CD14-positive monocyte (primary cell): ENCODE measurements around the gene DIPK1C. TPM values are rescaled to one million over a fixed set of nuclear protein-coding genes. Genes with fewer than 3 reads are reported as not detected.

Source experiments
- DNase-seq, 3 donors: peaks; one replicate each; pipeline ENCODE4 v3.0.0-alpha.2; 2011 to 2022
- H2AFZ ChIP-seq: 2 replicates; pipeline ENCODE4 v1.6.0; 2012; ENCODE audit warnings: mild to moderate bottlenecking, low read depth, low read length, inconsistent platforms; ENCODE audit not compliant: insufficient read depth, poor library complexity, severe bottlenecking
- H3K27ac ChIP-seq, 2 donors: 1 replicate in 1 of 2; 2 replicates in 1 of 2; pipeline ENCODE4 v1.5.1; 2012 to 2013; ENCODE audit warnings: low read length in 2 of 2, control low read depth in 1 of 2, inconsistent platforms in 1 of 2, low read depth in 1 of 2, mild to moderate bottlenecking in 1 of 2
- H3K27me3 ChIP-seq, 2 donors: one replicate each; pipeline versions ENCODE4 v1.6.0 to v1.6.1; 2011 to 2013; ENCODE audit warnings: low read length in 2 of 2; ENCODE audit not compliant: control insufficient read depth in 2 of 2, insufficient read depth in 2 of 2
- H3K36me3 ChIP-seq, 2 donors: replicated peaks in 1 of 2; 1 replicate in 1 of 2; 2 replicates in 1 of 2; pipeline versions ENCODE4 v1.5.1 to v1.6.1; 2012 to 2013; ENCODE audit warnings: low read length in 2 of 2, control low read depth in 1 of 2, inconsistent platforms in 1 of 2, mild to moderate bottlenecking in 1 of 2; ENCODE audit not compliant: insufficient read depth in 2 of 2, control insufficient read depth in 1 of 2
- H3K4me1 ChIP-seq, 2 donors: 1 replicate in 1 of 2; 2 replicates in 1 of 2; pipeline versions ENCODE4 v1.5.1 to v1.6.1; 2012 to 2013; ENCODE audit warnings: low read length in 2 of 2, control low read depth in 1 of 2, inconsistent platforms in 1 of 2, mild to moderate bottlenecking in 1 of 2, moderate library complexity in 1 of 2; ENCODE audit not compliant: insufficient read depth in 2 of 2, control insufficient read depth in 1 of 2
- H3K4me2 ChIP-seq: replicated peaks from 2 replicates; pipeline ENCODE3; 2012; ENCODE audit warnings: low read length, moderate library complexity, mild to moderate bottlenecking; ENCODE audit not compliant: poor library complexity, severe bottlenecking; ENCODE audit errors: extremely low read depth
- H3K4me3 ChIP-seq, 3 experiments: fragments of 200-600 bp in 1 of 3; sonication (generic) in 1 of 3; replicated peaks in 1 of 3; 1 replicate in 2 of 3; 2 replicates in 1 of 3; pipeline ENCODE4 v1.5.1; 2011 to 2013; ENCODE audit warnings: low read length in 3 of 3, mild to moderate bottlenecking in 3 of 3, control low read depth in 2 of 3, low read depth in 2 of 3, inconsistent platforms in 1 of 3, moderate library complexity in 1 of 3
- H3K79me2 ChIP-seq: 2 replicates; pipeline ENCODE4 v1.6.0; 2012; ENCODE audit warnings: mild to moderate bottlenecking, control low read depth, inconsistent platforms, low read length, moderate library complexity; ENCODE audit not compliant: insufficient read depth
- H3K9ac ChIP-seq: 2 replicates; pipeline ENCODE4 v1.6.0; 2017; ENCODE audit warnings: low read length, mild to moderate bottlenecking; ENCODE audit not compliant: insufficient read depth, poor library complexity, severe bottlenecking
- H3K9me3 ChIP-seq, 2 donors: replicated peaks in 1 of 2; 1 replicate in 1 of 2; 2 replicates in 1 of 2; pipeline versions ENCODE4 v1.5.1 to v1.6.1; 2012 to 2013; ENCODE audit warnings: low read length in 2 of 2, control low read depth in 1 of 2; ENCODE audit not compliant: control insufficient read depth in 1 of 2, insufficient read depth in 1 of 2
- H4K20me1 ChIP-seq: 2 replicates; pipeline ENCODE4 v1.6.0; 2012; ENCODE audit warnings: mild to moderate bottlenecking, low read length, control low read depth, moderate library complexity; ENCODE audit not compliant: insufficient read depth
- H3K27ac Mint-ChIP-seq, 7 donors: one replicate each; pipeline ENCODE4 v1.8.0; 2020; ENCODE audit warnings: mild to moderate bottlenecking in 7 of 7, mixed read lengths in 7 of 7, moderate library complexity in 6 of 7, inconsistent platforms in 2 of 7
- H3K27me3 Mint-ChIP-seq, 3 donors: one replicate each; pipeline ENCODE4 v1.8.0; 2021 to 2022; ENCODE audit warnings: low read depth in 3 of 3, mild to moderate bottlenecking in 3 of 3, mixed read lengths in 3 of 3, moderate library complexity in 3 of 3, inconsistent platforms in 1 of 3
- H3K36me3 Mint-ChIP-seq, 2 donors: one replicate each; pipeline ENCODE4 v1.8.0; 2020; ENCODE audit warnings: mixed read lengths in 2 of 2, inconsistent platforms in 1 of 2, mild to moderate bottlenecking in 1 of 2
- H3K4me1 Mint-ChIP-seq: one replicate; pipeline ENCODE4 v1.8.0; 2020; ENCODE audit warnings: mild to moderate bottlenecking, mixed read lengths
- H3K4me3 Mint-ChIP-seq, 2 donors: one replicate each; pipeline ENCODE4 v1.8.0; 2020; ENCODE audit warnings: mild to moderate bottlenecking in 2 of 2, mixed read lengths in 2 of 2, moderate library complexity in 1 of 2
- H3K9me3 Mint-ChIP-seq, 7 donors: one replicate each; pipeline ENCODE4 v1.8.0; 2020 to 2022; ENCODE audit warnings: mixed read lengths in 7 of 7, mild to moderate bottlenecking in 6 of 7, moderate library complexity in 6 of 7, inconsistent platforms in 2 of 7
- CTCF ChIP-seq: fragments of 200-600 bp; IDR thresholded peaks from one replicate; pipeline ENCODE4 v1.8.0; 2022; ENCODE audit warnings: antibody characterized with exemption, mild to moderate bottlenecking
- WGBS: methylation state at CpG from one replicate; pipeline ENCODE4 v1.1.5; 2013; ENCODE audit warnings: missing lambda C conversion rate; ENCODE audit not compliant: insufficient coverage; 5-methylcytosine and 5-hydroxymethylcytosine counted together
- intact Hi-C, 2 donors: fragments of 100-400 bp; cut with micrococcal nuclease; formaldehyde crosslinking; loops; one replicate each; pipeline versions ENCODE4 v1.15.0 to v1.15.1; 2023
- polyA plus RNA-seq, 3 donors: library from polyadenylated mRNA; depleted of rRNA in 1 of 3; unstranded in 2 of 3; stranded (reverse) in 1 of 3; fragments of 300-500 nt in 2 of 3; fragments of >200 nt in 1 of 3; fragmentation: Illumina TruSeq in 2 of 3; gene quantifications; 1 replicate in 2 of 3; 2 replicates in 1 of 3; pipeline ENCODE4 v1.2.3, GENCODE V29; 2012 to 2021

The DIPK1C gene
- polyA plus RNA-seq, 3 donors = not detected

GRCh38 chr18:74410441-74410992, 46.6 kb downstream of the DIPK1C start:
- H3K9me3 ChIP-seq = no peaks in the 10 kb centered on the region
- no peak overlapping the region for H3K27ac ChIP-seq
- Mint-ChIP-seq H3K4me3 (peak overlapping the region in 1 of 2 donors; percentile 13), H3K4me1 (peaks cover 18% of the 10 kb centered on the region), H3K36me3 (no peaks in the 10 kb centered on the region), H3K27ac (no peak overlapping the region), H3K27me3 (peaks cover 5 to 11% (median 7%) of the 10 kb centered on the region in 3 donors), H3K9me3 (peaks cover 0 to 3% (median 0%) of the 10 kb centered on the region in 7 donors)
- no peak overlapping the region for H3K9ac ChIP-seq
- H3K4me3 ChIP-seq = no peak overlapping the region
- no peaks in the 10 kb centered on the region for H4K20me1 ChIP-seq
- 67% methylated on average over 3 of the region's 8 CpGs for WGBS
- H2AFZ ChIP-seq = no peak overlapping the region
- DNase-seq = no peak
- no peaks in the 10 kb centered on the region for H3K36me3 ChIP-seq
- no peak for TF ChIP-seq CTCF
- H3K4me2 ChIP-seq = no peak overlapping the region
- H3K4me1 ChIP-seq = peaks cover 9 to 11% of the 10 kb centered on the region in 2 donors
- H3K79me2 ChIP-seq = no peaks in the 10 kb centered on the region
- H3K27me3 ChIP-seq = no peaks in the 10 kb centered on the region
- intact Hi-C loops = no loop called here

GRCh38 chr18:74407888-74408287, 49.2 kb downstream of the DIPK1C start:
- Histone ChIP-seq H2AFZ (no peak overlapping the region), H4K20me1 (no peaks in the 10 kb centered on the region), H3K9me3 (no peaks in the 10 kb centered on the region), H3K9ac (no peak overlapping the region), H3K27me3 (no peaks in the 10 kb centered on the region), H3K27ac (peak overlapping the region in 1 of 2 donors; percentile 17), H3K4me2 (peak overlapping the region; percentile 4), H3K4me3 (no peak overlapping the region), H3K36me3 (no peaks in the 10 kb centered on the region), H3K4me1 (peaks cover 9 to 11% of the 10 kb centered on the region in 2 donors), H3K79me2 (no peaks in the 10 kb centered on the region)
- H3K4me3 Mint-ChIP-seq = peak overlapping the region in 1 of 2 donors; percentile 43
- peaks cover 18% of the 10 kb centered on the region for H3K4me1 Mint-ChIP-seq
- intact Hi-C loops = no loop called here
- WGBS = 13% methylated on average over 1 of the region's 2 CpGs
- peaks cover 3 to 9% (median 3%) of the 10 kb centered on the region in 3 donors for H3K27me3 Mint-ChIP-seq
- TF ChIP-seq CTCF = no peak
- peaks cover 0 to 3% (median 0%) of the 10 kb centered on the region in 7 donors for H3K9me3 Mint-ChIP-seq
- peak overlapping the region in 2 of 7 donors; percentile 12 to 14 for H3K27ac Mint-ChIP-seq
- no peak for DNase-seq
- no peaks in the 10 kb centered on the region for H3K36me3 Mint-ChIP-seq
